Stomach (tissue), 9 donors: ENCODE results near the gene THSD7B. TPM values are rescaled to one million over a fixed set of nuclear protein-coding genes. Genes with fewer than 3 reads are reported as not detected.
"Not testable (repeated sequence)": the region's sequence is repeated elsewhere in the genome, so short reads cannot be mapped to it uniquely, and the experiment has no call there.

Source experiments
- DNase-seq, 2 donors: peaks; one replicate each; pipeline versions ENCODE4 v3.0.0 to v3.0.0-alpha.2; 2013 to 2019
- H3K27ac ChIP-seq, 5 donors: fragments of 200-600 bp in 4 of 5; sonication (generic) in 4 of 5; one replicate each; pipeline ENCODE4 v1.5.1; 2013 to 2019; ENCODE audit warnings: mild to moderate bottlenecking in 1 of 5, moderate library complexity in 1 of 5
- H3K27me3 ChIP-seq, 3 donors: fragments of 200-600 bp; sonication (generic); one replicate each; pipeline ENCODE4 v1.5.1; 2017 to 2019; ENCODE audit warnings: mixed run types in 1 of 3
- H3K36me3 ChIP-seq, 4 donors: fragments of 200-600 bp; sonication (generic); 1 replicate in 3 of 4; 2 replicates in 1 of 4; pipeline ENCODE4 v1.5.1; 2016 to 2019
- H3K4me1 ChIP-seq, 4 donors: fragments of 200-600 bp; sonication (generic); one replicate each; pipeline ENCODE4 v1.5.1; 2016 to 2019
- H3K4me3 ChIP-seq, 4 donors: fragments of 200-600 bp; sonication (generic) in 3 of 4; one replicate each; pipeline ENCODE4 v1.5.1; 2016 to 2019; ENCODE audit warnings: mild to moderate bottlenecking in 1 of 4
- H3K9me3 ChIP-seq, 4 donors: fragments of 200-600 bp; sonication (generic); one replicate each; pipeline ENCODE4 v1.5.1; 2016 to 2019
- EP300 ChIP-seq: sonication (generic); formaldehyde crosslinking; IDR thresholded peaks from one replicate; pipeline ENCODE4 v1.6.1; 2017; ENCODE audit warnings: antibody characterized with exemption
- POLR2A ChIP-seq, 4 donors: fragments of 450-650 bp; IDR thresholded peaks; one replicate each; pipeline ENCODE4 v1.6.1; 2016; ENCODE audit warnings: antibody characterized with exemption in 4 of 4, control low read depth in 2 of 4, mild to moderate bottlenecking in 1 of 4, moderate library complexity in 1 of 4
- POLR2AphosphoS5 ChIP-seq, 3 donors: sonication (generic); formaldehyde crosslinking; IDR thresholded peaks; one replicate each; pipeline ENCODE4 v1.6.1; 2016; ENCODE audit warnings: antibody characterized with exemption in 3 of 3
- WGBS, 5 donors: extraction: QIAGEN DNeasy Blood & Tissue Kit in 3 of 5; methylation state at CpG; one replicate each; pipeline versions ENCODE4 v1.1.5 to v1.1.7; 2013 to 2018; 5-methylcytosine and 5-hydroxymethylcytosine counted together
- intact Hi-C: fragments of 100-400 bp; cut with DNase I; formaldehyde crosslinking; loops from one replicate; pipeline ENCODE4 v1.15.1; 2023; ENCODE audit warnings: low total_unique reads
- polyA plus RNA-seq, 3 donors: library from polyadenylated mRNA; stranded (reverse); fragments of 200-250 nt; gene quantifications; one replicate each; pipeline ENCODE4 v1.2.3, GENCODE V29; 2013
- total RNA-seq, 5 donors: library from RNA; depleted of rRNA; stranded (reverse); fragments of >200 nt; gene quantifications; one replicate each; pipeline versions ENCODE4 v1.1.0 to v1.2.3, GENCODE V29; 2014 to 2016
- TF ChIP-seq, protein P1 (sequence below), 7 experiments: fragments of 450-650 bp in 4 of 7; fragments of 200-600 bp in 3 of 7; sonication (generic) in 3 of 7; IDR thresholded peaks; one replicate each; pipeline ENCODE4 v1.5.1; 2016 to 2019; ENCODE audit warnings: antibody characterized with exemption in 7 of 7, control low read depth in 2 of 7, mild to moderate bottlenecking in 1 of 7
- donor health status: healthy with polysubstance abuse.
- donor health status: Bipolar disorder and iron deficiency.
- donor health status: healthy.

THSD7B gene
- total and polyA plus RNA-seq, 8 donors = 0.05 to 4.4 TPM; not detected in 6

GRCh38 chr2:137570484-137570883 lies 805.1 kb downstream of the THSD7B start:
- TF ChIP-seq POLR2AphosphoS5 (IDR thresholded peaks at IDR 0.05) (no peak), EP300 (no peak), POLR2A (IDR thresholded peaks at IDR 0.05) (no peak)
- TF ChIP-seq, protein P1, sequence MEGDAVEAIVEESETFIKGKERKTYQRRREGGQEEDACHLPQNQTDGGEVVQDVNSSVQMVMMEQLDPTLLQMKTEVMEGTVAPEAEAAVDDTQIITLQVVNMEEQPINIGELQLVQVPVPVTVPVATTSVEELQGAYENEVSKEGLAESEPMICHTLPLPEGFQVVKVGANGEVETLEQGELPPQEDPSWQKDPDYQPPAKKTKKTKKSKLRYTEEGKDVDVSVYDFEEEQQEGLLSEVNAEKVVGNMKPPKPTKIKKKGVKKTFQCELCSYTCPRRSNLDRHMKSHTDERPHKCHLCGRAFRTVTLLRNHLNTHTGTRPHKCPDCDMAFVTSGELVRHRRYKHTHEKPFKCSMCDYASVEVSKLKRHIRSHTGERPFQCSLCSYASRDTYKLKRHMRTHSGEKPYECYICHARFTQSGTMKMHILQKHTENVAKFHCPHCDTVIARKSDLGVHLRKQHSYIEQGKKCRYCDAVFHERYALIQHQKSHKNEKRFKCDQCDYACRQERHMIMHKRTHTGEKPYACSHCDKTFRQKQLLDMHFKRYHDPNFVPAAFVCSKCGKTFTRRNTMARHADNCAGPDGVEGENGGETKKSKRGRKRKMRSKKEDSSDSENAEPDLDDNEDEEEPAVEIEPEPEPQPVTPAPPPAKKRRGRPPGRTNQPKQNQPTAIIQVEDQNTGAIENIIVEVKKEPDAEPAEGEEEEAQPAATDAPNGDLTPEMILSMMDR (IDR thresholded peaks at IDR 0.05) = no peak
- H3K27me3 ChIP-seq = no peaks in the 10 kb centered on the region
- H3K4me1 ChIP-seq = no peaks in the 10 kb centered on the region
- 66 to 85% (median 81%) methylated on average over 3 of the region's 3 CpGs for WGBS, 5 donors
- no peak overlapping the region for H3K27ac ChIP-seq
- no peak for DNase-seq
- H3K9me3 ChIP-seq = no peaks in the 10 kb centered on the region
- no peak overlapping the region for H3K4me3 ChIP-seq
- intact Hi-C loops = no loop called here
- H3K36me3 ChIP-seq = no peaks in the 10 kb centered on the region

- H3K27ac ChIP-seq, intact Hi-C loops, DNase-seq, H3K4me3 ChIP-seq, H3K27me3 ChIP-seq, H3K36me3 ChIP-seq, H3K4me1 ChIP-seq: not testable (repeated sequence)
- H3K9me3 ChIP-seq = peaks cover 0 to 22% (median 0%) of the 10 kb centered on the region in 4 donors
- 80 to 94% (median 84%) methylated on average over 5 of the region's 5 CpGs for WGBS, 5 donors
Observed at GRCh38 chr2:137587834-137588233, 822.5 kb downstream of the THSD7B start.

- H3K27ac ChIP-seq, H3K4me3 ChIP-seq, DNase-seq, H3K36me3 ChIP-seq, H3K4me1 ChIP-seq, intact Hi-C loops, H3K27me3 ChIP-seq: not testable (repeated sequence)
- 81 to 93% (median 86%) methylated on average over 1 of the region's 1 CpG for WGBS, 5 donors
- peaks cover 0 to 21% (median 0%) of the 10 kb centered on the region in 4 donors for H3K9me3 ChIP-seq
Observed at GRCh38 chr2:137588578-137588977, 823.2 kb downstream of the THSD7B start.

GRCh38 chr2:137590102-137590501 lies 824.8 kb downstream of the THSD7B start:
- Histone ChIP-seq H3K9me3 (peaks cover 0 to 12% (median 0%) of the 10 kb centered on the region in 4 donors), H3K4me3 (no peak overlapping the region), H3K27me3 (no peaks in the 10 kb centered on the region), H3K27ac (no peak overlapping the region), H3K36me3 (no peaks in the 10 kb centered on the region), H3K4me1 (no peaks in the 10 kb centered on the region)
- intact Hi-C loops = no loop called here
- DNase-seq = no peak
- TF ChIP-seq POLR2A (IDR thresholded peaks at IDR 0.05) (no peak), POLR2AphosphoS5 (IDR thresholded peaks at IDR 0.05) (no peak), EP300 (no peak)
- TF ChIP-seq, protein P1 (IDR thresholded peaks at IDR 0.05) = no peak

DNA sequence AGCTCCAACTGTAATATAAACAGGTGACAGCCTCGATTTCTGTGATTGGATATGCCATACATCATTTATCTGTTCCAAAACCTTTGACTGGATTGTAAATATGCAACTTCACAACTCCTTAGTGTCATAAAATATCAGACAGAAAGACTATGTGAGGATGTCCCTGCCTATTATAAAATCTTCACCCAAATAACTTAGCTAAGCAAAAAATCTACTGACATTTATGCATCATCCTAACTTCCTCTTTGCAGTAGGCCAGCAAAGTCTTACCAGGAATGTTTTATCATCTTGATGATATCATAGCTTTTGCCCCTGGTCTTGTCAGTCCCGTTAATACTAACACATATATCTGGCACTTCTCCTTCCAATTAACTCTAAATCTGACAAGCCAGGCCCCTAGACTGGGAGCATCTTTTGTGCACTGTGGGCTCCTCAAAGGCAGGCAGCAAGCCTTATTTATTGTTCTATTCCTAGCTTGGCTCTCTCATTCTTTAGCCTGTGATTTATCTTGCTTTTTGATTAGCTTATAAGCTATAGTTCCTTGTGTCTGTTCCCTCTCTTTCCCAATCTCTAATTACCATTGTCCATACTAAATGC lies 842.5 kb downstream of the THSD7B start:
- no peak for TF ChIP-seq POLR2AphosphoS5 (IDR thresholded peaks at IDR 0.05)
- no peak for TF ChIP-seq POLR2A (IDR thresholded peaks at IDR 0.05)
- TF ChIP-seq EP300 = no peak
- TF ChIP-seq, protein P1 (IDR thresholded peaks at IDR 0.05) = no peak
- no peaks in the 10 kb centered on the region for H3K36me3 ChIP-seq
- H3K27ac ChIP-seq = no peak overlapping the region
- no peaks in the 10 kb centered on the region for H3K27me3 ChIP-seq
- H3K4me1 ChIP-seq = no peaks in the 10 kb centered on the region
- no peak overlapping the region for H3K4me3 ChIP-seq
- WGBS, 5 donors = 30 to 55% (median 45%) methylated on average over 2 of the region's 2 CpGs
- no peak for DNase-seq
- intact Hi-C loops = no loop called here
- peaks cover 0 to 8% (median 0%) of the 10 kb centered on the region in 4 donors for H3K9me3 ChIP-seq
